Measurements from ENCODE around the gene C20orf204. TPM values are rescaled to one million over a fixed set of nuclear protein-coding genes. Genes with fewer than 3 reads are reported as not detected.

C20orf204 gene
- total RNA-seq, 2 donors from 2014 or later, result 12.8 to 21.5 TPM

DNA sequence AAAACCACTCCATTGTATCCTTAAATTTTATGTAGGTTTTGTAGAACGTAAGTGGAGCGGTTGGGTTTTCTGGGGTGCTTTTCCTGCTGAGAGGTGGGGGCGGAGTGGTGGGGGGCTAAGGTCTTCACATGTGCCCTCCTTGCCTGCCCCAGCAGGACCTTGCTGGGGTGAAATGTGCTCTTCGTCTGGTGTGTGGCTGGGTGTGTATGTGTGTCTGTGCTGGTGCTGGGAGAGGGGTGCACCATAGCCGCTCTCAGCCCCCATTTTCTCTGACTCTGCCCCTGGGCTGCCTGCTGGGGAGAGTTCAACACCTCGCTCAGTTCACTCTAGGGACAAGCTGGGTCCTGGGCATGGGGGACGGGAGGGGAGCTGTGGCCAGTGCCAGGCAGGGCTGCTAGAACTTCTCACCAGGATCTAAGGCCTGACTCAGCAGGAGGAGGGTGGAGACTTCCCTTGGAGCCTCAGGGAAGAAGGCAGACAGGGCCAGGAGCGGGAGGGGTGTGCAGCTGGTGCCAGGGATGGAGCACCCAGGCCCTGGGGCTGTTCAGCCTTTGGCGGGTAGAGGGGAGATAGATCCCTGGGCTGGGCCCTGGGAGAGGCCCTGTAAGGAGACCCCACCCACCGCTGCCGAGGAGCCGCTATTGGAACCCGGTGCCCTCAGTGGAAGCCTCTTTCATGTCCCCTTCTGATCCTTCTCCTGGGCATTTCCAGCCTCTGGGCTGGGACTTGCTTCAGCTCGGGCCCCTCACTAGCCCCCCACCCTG, 8.7 kb downstream of the C20orf204 start:
- no peak for ATAC-seq (replicated peaks)
- H3K27me3 Mint-ChIP-seq, result peaks cover 19% of the 10 kb centered on the region
- H3K27ac Mint-ChIP-seq, result no peak overlapping the region
- peaks cover 4% of the 10 kb centered on the region for H3K4me1 Mint-ChIP-seq
- no peaks in the 10 kb centered on the region for H3K36me3 Mint-ChIP-seq (ENCODE audit: low read depth)
- H3K4me3 Mint-ChIP-seq, result no peak overlapping the region
- no peaks in the 10 kb centered on the region for H3K9me3 Mint-ChIP-seq

DNA sequence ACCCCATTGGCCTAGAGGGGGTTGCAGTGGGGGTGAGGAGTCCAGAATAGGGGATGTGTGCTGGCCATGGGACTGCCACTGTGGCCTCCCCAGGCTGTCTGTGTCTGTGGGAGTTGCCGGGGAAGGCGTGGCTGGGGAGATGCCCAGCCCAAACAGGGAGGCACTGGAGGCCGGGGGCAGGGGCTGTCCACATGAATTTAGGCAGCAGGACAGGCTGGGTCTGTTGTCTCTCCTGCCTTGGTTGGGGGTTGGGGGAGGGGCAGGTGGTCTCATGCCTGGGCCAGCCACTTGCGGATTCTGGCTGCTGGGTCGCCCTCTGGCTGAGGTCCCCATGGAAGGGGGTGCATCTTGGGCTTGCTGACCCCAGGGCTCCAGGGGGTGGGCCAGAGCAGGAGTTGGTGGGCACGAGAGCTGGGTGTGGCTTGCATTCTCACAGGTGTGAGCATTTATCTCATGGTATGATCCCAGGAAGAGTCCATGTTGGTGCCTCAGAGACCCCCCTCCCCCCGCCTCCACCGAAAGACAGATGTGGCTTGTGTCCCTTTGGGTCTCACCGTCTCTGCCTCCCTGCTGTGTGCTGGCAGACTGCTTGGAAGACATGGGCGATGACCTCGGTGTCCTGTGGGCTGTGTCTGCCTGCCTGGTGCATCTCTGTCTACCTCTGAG, 9.5 kb downstream of the C20orf204 start:
- Mint-ChIP-seq H3K27ac (no peak overlapping the region), H3K9me3 (no peaks in the 10 kb centered on the region), H3K27me3 (peaks cover 19% of the 10 kb centered on the region), H3K4me3 (no peak overlapping the region), H3K36me3 (ENCODE audit: low read depth) (no peaks in the 10 kb centered on the region), H3K4me1 (no peaks in the 10 kb centered on the region)
- ATAC-seq (replicated peaks), result no peak

DNA sequence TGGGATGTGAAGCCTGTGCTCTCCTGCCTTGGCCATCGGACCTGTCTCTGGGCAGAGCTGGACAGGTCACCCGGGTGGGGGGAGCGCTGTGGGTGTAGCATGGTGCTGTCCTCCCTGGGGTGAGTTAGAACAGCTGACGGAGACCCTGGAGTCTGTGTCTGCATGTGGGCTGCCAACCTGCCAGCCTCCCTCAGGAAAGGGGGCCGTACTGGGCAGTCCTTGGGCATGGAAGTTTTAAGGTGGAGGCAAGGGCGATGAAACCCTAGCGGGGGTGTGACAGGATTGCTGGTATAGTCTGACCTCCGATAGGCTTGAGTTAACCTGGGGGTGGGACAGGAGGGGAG, 11.0 kb downstream of the C20orf204 start:
- H3K27ac Mint-ChIP-seq, result no peak overlapping the region
- no peaks in the 10 kb centered on the region for H3K36me3 Mint-ChIP-seq (ENCODE audit: low read depth)
- no peak overlapping the region for H3K4me3 Mint-ChIP-seq
- H3K9me3 Mint-ChIP-seq, result no peaks in the 10 kb centered on the region
- ATAC-seq (replicated peaks), result no peak
- H3K4me1 Mint-ChIP-seq, result no peaks in the 10 kb centered on the region
- H3K27me3 Mint-ChIP-seq, result peaks cover 22% of the 10 kb centered on the region

DNA sequence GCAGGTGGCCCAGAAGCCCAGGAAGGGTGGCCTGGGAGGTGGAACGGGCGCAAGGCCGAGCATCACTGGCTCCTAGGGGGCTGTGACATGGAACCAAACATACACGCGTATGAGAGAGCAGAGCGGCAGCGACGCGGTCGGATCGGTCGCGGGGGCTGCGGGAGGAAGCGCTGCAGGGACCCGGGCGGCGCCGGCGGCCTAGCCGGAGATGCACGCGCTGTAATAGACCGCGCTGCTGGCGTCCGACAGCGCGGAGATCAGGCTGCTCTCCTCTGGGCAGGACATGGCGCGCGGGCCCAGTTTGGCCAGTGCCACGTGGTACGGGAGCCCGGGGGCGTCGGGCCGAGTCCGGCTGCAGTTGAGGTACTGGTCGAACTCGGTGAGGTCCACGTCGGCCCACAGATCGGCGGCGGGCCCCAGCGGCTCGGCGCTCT, 12.0 kb downstream of the C20orf204 start:
- H3K27ac Mint-ChIP-seq, result no peak overlapping the region
- no peak overlapping the region for H3K4me3 Mint-ChIP-seq
- no peak for ATAC-seq (replicated peaks)
- peaks cover 22% of the 10 kb centered on the region for H3K27me3 Mint-ChIP-seq
- no peaks in the 10 kb centered on the region for H3K9me3 Mint-ChIP-seq
- H3K4me1 Mint-ChIP-seq, result no peaks in the 10 kb centered on the region
- no peaks in the 10 kb centered on the region for H3K36me3 Mint-ChIP-seq (ENCODE audit: low read depth)

DNA sequence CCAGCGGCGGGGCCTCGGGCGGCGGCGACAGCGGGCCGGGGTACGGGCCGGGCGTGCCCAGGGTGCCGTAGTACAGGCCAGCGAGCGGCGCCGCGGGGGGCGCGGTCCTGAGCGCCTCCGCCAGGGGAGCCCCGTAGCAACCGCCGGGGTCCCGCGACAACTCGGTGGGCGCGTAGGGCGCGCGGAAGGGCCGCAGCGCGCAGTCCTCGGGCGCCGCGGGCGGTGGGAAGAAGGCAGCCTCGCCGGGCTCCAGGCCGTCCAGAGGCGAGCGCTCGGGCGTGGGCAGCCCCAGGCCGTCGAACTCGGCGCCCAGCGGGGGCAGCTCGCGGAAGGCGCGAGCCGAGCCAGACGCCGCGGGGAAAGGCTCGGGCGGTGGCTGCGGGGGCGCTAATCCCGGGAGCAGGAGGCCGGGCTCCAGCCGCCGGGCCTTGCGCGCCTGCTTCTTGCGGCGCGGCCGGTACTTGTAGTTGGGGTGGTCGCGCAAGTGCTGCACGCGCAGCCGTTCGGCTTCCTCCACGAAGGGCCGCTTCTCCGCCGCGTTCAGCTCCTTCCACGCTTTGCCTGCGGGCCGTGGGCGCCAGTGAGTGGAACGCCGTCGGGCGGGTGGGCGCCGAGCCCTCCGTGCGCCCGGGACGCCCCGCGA, 12.5 kb downstream of the C20orf204 start:
- no peak overlapping the region for H3K4me3 Mint-ChIP-seq
- no peaks in the 10 kb centered on the region for H3K9me3 Mint-ChIP-seq
- H3K4me1 Mint-ChIP-seq, result peaks cover 3% of the 10 kb centered on the region
- peaks cover 28% of the 10 kb centered on the region for H3K27me3 Mint-ChIP-seq
- ATAC-seq (replicated peaks), result no peak
- no peak overlapping the region for H3K27ac Mint-ChIP-seq
- no peaks in the 10 kb centered on the region for H3K36me3 Mint-ChIP-seq (ENCODE audit: low read depth)

DNA sequence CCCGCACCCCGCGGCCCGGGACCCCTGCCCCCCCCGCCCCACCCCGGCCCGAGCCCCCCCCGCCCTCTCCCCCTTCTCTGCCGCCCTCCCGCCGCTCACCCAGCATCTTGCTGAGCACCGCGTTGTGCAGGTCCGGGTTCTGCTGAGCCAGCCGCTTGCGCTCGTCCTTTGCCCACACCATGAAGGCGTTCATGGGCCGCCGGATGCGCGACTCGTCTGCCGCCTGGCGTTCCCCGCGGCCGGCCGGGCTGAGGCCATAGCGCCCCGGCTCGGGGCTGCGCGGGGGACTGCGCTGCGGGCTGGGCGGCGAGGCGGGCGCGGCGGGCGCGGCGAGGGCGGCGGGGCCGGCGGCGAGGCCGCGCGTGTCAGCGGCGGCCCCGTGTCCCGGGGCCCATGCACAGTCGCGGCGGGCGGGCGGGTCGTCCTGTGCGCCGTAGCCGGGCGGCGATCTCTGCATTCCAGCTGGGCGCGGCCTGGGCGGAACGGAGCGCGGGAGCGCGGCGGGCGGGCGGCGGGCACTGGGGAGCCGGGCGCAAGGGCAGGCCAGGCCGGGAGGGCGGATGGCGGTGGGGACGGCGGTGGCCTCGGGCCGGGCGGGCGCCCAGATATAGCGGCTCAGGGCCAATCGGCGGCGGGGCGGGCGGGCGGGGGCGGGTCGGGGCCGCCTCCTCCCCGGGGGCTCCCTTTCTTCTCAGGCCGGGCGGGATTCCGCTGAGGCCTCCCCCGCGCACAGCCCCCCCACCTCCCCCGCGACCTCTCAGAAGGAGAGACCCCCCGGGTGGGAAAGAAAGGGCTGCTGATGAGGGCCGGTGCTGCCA, 13.3 kb downstream of the C20orf204 start, which contains the start of gene SOX18:
Gene SOX18 (minus strand): TSS at position 580 of the 818 bp plus-strand sequence. CDS start 123 bp downstream, at position 457.
- Mint-ChIP-seq H3K27me3 (peaks cover 30% of the 10 kb centered on the region), H3K4me3 (peak within 1 kb of the TSS; percentile 17), H3K9me3 (no peaks in the 10 kb centered on the region), H3K36me3 (ENCODE audit: low read depth) (no peaks in the 10 kb centered on the region), H3K27ac (no peak within 1 kb of the TSS), H3K4me1 (peaks cover 4% of the 10 kb centered on the region)
- peak; percentile 67 for ATAC-seq (replicated peaks)

DNA sequence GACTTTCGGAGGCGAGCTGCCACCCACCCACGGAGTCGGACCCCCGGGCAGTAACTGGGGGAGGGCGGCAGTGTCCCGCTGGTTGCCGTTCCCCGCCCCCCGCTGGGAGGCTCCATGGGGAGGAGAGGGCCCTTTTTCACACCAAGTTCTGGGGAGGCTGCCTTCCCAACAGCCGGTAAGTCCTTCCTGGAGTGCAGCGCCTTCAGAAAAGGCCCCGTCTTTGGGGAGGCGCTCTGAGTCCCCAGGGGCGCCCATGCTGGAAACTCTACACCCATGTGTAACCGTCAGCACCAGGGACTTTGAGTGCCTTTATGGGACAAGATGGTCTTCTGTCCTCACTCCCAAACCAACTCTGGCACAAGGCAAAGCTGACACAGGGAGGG, 13.9 kb downstream of the C20orf204 start:
- H3K9me3 Mint-ChIP-seq, result no peaks in the 10 kb centered on the region
- peaks cover 4% of the 10 kb centered on the region for H3K4me1 Mint-ChIP-seq
- peaks cover 30% of the 10 kb centered on the region for H3K27me3 Mint-ChIP-seq
- no peak for ATAC-seq (replicated peaks)
- H3K36me3 Mint-ChIP-seq (ENCODE audit: low read depth), result no peaks in the 10 kb centered on the region
- H3K4me3 Mint-ChIP-seq, result peak overlapping the region; percentile 17
- H3K27ac Mint-ChIP-seq, result no peak overlapping the region

DNA sequence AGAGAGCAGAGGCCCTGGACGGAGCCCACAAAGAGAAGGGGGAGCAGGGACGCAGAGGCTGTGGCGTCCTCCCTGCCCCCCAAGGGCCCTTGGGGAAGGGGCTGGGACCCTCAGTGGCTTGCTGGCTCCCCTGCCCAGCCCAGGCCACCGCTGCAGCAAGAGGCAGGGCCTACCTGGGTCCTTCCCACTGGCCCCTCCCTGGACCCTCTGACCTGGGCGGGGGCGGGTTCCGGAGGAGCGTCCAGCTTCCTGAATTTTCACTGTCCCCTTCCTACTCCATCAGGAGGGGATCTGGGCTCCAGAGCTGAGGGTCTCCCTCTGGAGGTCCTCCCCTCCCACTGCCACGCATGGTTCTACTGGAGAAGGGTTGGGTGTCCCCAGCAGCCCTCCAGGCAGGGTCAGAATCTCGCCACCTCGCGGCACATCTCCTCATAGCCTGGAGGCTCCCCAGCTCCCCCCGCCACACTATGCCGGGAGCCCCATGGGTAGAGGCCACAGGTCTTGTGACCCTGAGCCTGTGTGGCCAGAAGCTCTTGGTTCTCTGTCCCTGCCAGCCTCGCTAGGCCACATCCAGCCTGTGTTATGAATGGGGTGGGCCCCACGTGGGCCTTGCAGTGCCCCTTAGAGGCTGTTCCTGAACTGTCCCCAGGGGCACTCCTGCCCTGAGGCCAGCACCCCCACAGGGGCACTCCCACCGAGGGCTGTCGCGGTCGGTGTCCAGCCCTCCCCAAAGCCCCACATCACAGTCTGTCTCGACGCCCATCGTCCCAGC, 14.5 kb downstream of the C20orf204 start:
- H3K4me3 Mint-ChIP-seq, result peak overlapping the region; percentile 17
- no peak for ATAC-seq (replicated peaks)
- peaks cover 4% of the 10 kb centered on the region for H3K4me1 Mint-ChIP-seq
- peaks cover 30% of the 10 kb centered on the region for H3K27me3 Mint-ChIP-seq
- no peaks in the 10 kb centered on the region for H3K9me3 Mint-ChIP-seq
- H3K36me3 Mint-ChIP-seq (ENCODE audit: low read depth), result no peaks in the 10 kb centered on the region
- no peak overlapping the region for H3K27ac Mint-ChIP-seq

DNA sequence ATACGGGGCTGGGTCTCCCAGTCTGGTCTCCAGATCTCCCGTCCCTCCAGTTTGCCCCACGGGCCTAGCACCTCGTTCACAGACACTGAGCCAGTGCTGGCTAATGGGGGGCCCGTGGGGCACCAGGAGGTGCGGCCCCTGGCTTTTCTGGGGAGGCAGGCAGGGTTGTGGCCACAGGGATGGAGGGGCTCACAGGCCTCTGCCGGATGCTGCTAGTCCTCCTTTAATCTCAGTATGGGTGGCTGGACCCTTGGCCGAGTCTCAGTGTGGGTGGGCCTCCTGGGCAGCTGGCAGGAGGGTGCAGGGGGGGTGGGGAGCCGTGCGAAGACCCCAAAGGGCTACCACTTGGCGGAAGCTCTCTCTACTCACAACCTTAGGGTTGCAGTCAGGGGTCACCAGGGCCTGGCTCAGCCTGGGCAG, 15.1 kb downstream of the C20orf204 start:
- no peaks in the 10 kb centered on the region for H3K9me3 Mint-ChIP-seq
- peaks cover 4% of the 10 kb centered on the region for H3K4me1 Mint-ChIP-seq
- no peak overlapping the region for H3K27ac Mint-ChIP-seq
- no peak for ATAC-seq (replicated peaks)
- H3K4me3 Mint-ChIP-seq, result no peak overlapping the region
- H3K27me3 Mint-ChIP-seq, result peaks cover 28% of the 10 kb centered on the region
- H3K36me3 Mint-ChIP-seq (ENCODE audit: low read depth), result no peaks in the 10 kb centered on the region

DNA sequence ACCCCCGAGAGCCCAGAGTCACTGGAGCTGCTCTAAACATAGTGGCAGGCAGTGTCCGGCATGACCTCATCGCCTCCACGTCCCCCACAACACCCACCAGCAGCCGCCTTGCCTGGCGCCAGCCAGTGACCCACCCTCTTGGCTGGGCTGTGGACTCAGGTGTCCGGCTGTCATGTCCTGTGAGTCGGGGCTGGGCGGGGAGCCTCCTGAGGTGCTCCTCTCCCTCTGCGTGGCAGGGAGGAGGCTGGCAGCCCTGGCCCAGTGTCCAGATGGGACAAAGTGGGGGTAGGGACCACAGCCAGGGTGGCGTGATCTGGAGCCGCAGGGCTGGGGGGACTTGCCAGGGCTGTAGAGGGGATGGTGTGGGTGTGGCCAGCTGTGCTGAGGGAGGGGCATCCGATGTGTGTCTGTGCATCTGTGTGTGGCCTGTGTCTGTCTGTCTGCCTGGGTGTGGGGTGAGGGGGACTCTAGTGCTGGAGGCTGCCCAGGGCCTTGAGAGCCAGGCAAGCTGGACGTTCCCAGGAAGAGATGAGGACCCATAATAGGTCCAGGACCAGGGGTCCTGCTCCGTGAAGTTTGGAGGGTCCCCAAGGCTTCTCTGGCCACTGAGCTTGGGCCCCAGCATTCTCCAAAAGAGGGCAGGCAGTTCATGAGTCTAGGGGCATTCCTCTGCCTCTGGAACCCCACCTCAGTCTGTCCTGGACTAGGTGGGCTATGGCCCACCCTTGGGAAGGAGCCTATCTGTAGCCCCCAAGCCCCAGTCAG, 15.8 kb downstream of the C20orf204 start:
- Mint-ChIP-seq H3K4me3 (no peak overlapping the region), H3K27ac (no peak overlapping the region), H3K36me3 (ENCODE audit: low read depth) (no peaks in the 10 kb centered on the region), H3K9me3 (no peaks in the 10 kb centered on the region), H3K27me3 (peaks cover 22% of the 10 kb centered on the region), H3K4me1 (peaks cover 4% of the 10 kb centered on the region)
- ATAC-seq (replicated peaks), result no peak

DNA sequence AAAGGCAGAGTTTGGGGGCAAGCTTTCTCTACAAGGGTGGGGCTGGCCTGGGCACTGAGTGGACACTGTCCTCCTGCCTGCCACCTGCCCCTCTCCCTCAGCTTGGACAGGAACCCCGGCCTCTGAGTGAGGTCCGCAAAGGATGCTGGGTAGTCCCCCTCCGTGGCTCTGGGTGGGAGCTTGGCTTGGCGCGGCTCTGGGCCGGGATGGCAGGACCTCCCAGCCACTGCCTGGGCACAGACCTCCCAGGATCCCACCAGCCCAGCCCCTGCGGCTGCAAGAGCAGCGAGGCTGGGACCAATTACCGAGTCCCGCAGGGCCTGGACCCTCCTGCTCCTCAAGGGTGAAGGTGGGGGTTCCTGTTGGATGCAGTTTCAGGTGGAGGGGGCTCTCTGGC, 16.3 kb downstream of the C20orf204 start:
- peaks cover 4% of the 10 kb centered on the region for H3K4me1 Mint-ChIP-seq
- no peak overlapping the region for H3K27ac Mint-ChIP-seq
- H3K36me3 Mint-ChIP-seq (ENCODE audit: low read depth), result no peaks in the 10 kb centered on the region
- peaks cover 16% of the 10 kb centered on the region for H3K27me3 Mint-ChIP-seq
- ATAC-seq (replicated peaks), result no peak
- H3K4me3 Mint-ChIP-seq, result no peak overlapping the region
- no peaks in the 10 kb centered on the region for H3K9me3 Mint-ChIP-seq

DNA sequence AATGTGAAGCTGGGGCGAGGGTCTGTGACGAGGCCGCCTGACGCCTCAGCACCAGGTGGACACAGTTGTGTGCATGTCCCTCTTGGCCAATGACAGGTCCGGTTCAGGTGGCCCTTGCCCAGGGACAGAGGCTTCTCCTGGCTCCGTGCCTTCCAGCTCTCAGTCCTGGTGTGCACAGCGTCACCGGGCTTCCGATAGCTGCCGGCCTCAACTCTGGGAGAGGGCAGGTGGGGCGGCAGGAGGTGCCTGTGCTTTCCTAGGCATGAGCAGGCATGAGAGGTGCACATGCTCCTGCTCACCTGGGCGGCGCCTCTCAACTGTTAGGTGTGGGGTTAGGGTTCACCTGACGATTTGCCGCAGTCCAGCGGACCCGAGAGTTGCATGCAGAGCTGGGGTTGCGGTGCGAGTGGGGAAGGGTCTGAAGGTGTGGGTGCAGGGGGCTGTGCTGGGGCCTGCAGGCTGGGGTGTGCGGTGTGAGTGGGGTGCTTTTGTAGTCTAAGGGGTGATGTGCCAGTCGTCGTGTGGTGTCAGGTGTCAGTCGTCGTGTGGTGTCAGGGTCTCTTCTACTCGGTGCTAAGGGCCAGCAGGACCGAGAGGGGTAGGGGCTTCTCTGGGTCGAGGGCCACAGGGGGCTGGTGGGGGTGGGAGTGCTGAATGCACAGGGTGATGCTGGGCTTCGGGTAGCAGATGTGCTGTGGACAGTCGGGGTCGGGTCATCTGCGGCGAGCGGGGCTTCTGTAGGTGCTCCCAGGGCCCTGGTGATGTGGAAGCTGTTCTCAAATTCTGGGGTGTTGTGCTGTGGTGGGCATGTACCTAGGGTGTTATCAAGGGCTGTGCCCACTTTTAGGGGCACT, 17.2 kb downstream of the C20orf204 start:
- Mint-ChIP-seq H3K27me3 (peaks cover 11% of the 10 kb centered on the region), H3K9me3 (no peaks in the 10 kb centered on the region), H3K27ac (no peak overlapping the region), H3K4me3 (no peak overlapping the region), H3K4me1 (peaks cover 4% of the 10 kb centered on the region), H3K36me3 (ENCODE audit: low read depth) (peaks cover under 1% of the 10 kb centered on the region)
- no peak for ATAC-seq (replicated peaks)

Measured in activated T-helper 17 cell treated with anti-CD3 and anti-CD28 coated beads, Interleukin-2, amount 50 U/mL, for 72 hours (primary cell).